ENCODE results near the gene KRTAP4-12.
"Not testable (repeated sequence)": the region's sequence is repeated elsewhere in the genome, so short reads cannot be mapped to it uniquely, and the experiment has no call there.

Gene KRTAP4-12

DNA sequence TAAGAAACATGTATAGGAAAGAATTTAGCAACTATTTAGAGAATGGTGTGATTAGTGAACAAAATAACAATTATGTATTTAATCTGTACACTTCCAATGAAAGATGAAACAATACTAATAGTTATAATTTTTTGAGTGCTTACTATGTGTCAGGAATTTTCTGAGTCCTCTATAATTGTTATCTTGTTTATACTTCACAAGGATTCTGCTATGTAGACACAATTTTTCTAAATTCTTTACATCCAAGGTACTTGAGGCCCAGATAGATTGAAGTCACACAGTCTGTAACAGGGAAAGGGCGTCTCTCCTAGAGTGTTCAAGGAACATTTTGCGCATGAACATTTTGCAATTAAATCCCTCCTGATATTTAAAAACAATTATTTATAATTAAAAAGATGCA, 1.1 kb upstream of the KRTAP4-12 start:
- no peak for DNase-seq (ENCODE audit: low spot score)

DNA sequence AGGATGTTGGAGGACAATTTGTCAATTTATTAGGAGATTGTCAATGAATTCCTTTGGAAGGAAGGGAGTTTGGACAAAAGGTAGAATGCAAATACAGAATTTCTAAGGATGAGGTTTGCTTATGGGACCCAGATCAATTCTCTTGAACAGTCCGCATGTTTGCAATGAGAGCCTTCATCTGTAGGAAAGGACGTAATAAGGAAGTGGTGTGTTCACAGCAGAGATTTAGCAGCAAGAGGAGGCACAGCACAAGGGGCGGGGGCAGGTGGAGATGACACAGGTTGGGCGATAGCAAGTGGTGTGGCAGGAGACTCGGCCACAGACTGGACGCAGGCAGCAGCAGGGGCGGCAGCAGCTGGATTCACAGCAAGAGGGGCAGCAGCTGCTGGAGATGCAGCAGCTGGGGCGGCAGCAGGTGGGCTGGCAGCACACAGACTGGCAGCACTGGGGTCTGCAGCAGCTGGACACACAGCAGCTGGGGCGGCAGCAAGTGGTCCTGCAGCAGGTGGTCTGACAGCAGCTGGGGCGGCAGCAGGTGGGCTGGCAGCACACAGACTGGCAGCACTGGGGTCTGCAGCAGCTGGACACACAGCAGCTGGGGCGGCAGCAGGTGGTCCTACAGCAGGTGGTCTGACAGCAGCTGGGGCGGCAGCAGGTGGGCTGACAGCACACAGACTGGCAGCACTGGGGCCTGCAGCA, 541 bp downstream of the KRTAP4-12 start:
- not testable (repeated sequence) for DNase-seq (ENCODE audit: low spot score)

DNA sequence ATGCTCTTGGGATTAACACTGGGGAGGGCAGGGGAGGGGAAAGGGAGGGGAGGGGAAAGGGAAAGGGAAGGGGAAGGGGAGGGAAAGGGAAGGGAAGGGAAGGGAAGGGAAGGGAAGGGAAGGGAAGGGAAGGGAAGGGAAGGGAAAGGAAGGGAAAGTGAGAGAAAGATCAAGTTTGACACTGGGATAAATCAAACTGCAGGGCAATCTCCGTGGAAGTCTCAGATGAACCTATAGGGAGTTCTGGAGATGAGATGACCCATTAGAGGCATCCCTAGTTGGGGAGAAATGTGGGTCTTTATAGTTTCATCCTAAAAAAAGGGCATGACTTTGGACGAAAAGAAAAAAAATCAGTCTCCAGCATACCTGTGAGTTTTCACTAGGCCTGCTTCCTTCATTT, 2.2 kb downstream of the KRTAP4-12 start:
- no peak for DNase-seq (ENCODE audit: low spot score)

DNA sequence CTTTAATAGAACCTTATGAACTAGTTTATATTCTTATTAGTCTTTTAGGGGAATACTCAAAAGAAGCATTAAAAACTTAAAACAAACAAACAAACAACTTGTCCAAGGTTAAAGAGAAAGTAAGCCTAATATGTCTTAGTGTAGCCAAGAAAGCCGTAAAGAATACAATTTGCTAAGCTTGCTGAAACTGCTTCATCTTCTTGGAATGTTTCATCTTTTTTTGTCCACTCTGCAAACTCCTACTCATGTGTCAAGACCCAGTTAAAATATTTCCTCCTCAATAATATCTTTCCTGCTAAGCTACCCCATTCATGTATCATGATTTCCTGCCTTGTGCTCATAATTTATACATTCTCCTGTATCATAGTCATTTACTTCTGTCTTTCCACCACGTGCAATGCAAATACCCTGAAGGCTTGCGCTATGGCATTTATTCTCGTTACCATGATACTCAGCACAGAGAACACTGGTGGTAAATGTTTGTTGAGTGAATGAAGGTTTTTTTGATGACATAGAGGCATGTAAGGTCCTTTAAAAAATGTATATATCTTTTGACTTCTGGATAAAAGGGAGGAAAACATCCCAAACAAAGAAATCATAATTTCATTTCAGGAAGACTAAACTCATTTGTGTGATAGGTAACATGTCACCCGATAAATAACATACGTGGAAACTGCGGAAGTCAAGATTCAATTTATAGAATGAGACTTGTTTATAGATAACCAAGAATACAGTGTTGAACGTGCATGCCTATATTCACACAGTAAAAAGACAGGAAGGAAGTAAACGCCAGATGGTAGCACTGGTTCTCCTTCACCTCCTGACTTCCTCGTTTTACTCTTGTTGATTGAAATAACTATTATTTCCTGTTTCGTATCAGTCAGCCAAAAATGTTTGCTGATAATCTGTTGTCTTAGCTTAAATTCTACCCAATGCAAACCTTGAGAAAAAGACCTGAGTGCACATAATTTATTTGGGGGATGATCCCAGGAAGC, 4.0 kb downstream of the KRTAP4-12 start:
- DNase-seq (ENCODE audit: low spot score) = not testable (repeated sequence)

DNA sequence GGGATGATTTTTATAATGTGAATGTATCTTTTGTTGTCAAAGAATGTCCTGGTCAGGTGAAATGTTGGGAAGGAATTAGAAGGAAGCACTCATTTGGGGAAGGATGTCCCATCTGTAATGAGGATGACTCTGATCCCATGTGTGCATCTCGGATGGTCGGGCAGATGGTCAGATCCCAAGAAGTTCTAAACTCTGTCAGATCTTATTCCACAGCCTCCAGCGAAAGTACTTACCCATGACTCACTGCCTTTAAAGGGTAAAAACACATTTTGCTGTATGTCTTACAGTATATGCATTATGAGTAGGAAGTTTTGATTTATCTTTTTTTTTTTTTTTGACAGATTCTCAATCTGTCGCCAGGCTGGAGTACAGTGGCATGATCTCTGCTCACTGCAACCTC, 5.3 kb downstream of the KRTAP4-12 start:
- no peak for DNase-seq (ENCODE audit: low spot score)

DNA sequence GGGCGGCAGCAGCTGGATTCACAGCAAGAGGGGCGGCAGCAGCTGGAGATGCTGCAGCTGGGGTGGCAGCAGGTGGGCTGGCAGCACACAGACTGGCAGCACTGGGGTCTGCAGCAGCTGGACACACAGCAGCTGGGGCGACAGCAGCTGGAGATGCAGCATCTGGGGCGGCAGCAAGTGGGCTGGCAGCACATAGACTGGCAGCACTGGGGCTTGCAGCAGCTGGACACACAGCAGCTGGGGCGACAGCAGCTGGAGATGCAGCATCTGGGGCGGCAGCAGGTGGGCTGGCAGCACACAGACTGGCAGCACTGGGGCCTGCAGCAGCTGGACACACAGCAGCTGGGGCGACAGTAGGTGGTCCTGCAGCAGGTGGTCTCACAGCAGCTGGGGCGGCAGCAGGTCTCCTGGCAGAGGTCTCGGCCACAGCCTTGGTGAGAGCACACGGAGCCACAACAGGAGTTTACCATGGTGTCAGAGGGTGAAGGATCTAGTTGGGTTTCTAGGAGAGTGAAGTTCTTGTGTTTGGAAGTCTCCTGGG, 6.1 kb downstream of the KRTAP4-12 start, which contains the start of gene KRTAP4-11:
Gene KRTAP4-11, minus strand, starts transcription at position 528 of the 541 bp plus-strand sequence. Its CDS starts 58 bp downstream, at position 470.
- not testable (repeated sequence) for DNase-seq (ENCODE audit: low spot score)

DNA sequence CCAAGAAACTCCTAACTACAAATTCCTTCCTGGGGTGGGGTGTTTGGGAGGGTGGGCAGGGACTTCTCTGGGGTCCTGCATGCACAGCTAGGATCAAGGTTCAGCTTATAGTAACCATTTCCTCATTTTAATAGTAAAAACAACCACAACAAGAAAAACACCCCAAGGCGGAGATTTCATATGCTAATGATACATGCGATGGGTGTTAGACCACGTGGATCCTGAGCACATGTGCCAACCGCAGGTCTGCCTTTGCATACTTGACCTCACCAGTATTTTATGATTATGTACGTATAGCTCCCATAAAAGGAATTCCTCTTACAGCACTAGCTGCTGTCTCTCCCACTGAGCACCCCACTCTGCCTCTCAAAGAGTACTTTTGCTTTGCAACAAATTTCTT, 7.7 kb downstream of the KRTAP4-12 start:
- no peak for DNase-seq (ENCODE audit: low spot score)

DNA sequence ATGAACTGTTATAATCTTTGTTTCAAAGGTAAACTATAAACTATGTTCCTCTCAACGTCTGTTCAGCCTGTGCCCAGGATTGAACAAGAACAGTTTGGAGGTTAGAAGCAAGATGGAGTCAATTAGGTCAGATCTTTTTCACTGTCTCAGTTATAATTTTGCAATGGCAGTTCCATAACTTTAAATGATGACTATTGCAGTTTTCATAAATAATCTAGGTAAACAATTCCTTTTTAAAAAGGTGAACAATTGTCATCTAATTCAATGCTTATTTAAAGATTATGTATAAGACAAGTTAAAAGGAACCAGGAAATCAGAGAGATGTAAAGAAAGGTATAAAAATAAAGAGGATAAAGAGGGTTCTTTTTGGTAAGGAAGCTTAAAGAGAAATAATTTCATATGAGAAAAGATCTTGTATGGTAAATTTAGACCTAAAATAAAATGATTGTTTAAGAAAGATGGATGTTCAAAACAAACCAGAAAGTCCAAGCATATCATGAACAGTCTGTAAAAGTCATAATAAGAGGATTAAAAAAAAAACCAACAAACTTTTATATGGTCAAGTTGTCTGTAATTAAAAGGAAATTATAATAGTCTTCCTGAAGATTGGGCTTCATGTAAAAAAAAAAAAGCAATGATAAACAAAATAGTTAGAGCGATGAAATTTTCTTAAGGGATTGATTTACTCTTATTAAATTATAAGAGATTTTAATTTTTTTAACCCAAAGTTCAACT, 12.7 kb downstream of the KRTAP4-12 start:
- DNase-seq (ENCODE audit: low spot score) = no peak

DNA sequence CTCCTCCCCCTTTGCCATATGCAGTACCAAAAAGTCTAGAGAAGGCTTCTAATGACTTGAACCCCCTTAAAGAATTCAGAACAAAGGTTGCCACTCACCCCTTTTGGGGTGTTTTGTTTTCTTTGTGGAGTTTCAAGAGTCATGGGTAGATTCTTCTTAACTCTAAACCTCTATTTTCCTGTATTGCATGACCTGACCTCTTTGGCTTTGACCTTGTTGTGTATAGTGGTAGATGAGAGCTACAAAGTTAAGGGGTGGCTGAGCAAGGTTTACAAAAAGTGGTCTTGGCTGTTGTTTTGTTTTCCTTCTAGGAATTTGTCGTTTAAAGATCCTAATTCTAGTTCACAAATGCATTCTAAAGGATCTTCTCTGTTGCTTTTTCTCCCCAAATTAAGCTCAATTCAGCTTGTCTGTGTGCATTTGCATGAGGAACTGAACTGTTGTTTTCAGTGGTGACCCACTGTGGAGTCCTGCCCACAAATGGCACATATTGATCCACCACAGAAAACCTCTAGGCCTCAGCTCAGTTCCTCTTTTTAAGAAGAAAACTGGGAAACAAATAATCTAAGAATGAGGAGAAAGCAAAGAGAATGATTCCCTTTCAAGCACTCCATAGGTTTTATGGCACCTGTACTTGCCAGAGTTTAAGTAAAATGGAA, 15.1 kb downstream of the KRTAP4-12 start:
- DNase-seq (ENCODE audit: low spot score) = not testable (repeated sequence)

DNA sequence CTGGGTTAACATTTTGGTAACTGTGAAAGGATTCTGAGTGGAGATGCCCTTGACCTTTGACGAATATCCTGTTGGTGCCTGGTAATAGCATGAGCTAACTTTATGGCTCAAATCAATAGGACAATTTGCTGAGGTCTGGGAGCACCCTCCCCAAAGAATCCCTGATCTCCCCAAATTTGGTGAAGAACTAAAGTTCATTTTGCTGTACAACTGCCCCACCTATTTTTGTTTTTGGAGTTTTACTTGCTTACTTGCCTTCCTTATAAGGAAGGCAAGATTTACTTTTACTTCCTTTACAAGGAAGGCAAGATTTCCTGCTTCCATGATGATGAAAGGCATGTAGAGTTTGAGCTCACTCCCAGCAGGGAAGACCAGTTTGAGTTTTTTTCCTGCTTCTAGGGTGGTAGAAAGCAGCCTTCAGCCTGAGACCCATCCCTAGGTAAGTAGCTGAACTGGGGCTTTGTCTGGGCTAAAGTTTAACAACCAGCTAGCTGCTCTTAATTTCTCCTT, 16.0 kb downstream of the KRTAP4-12 start:
- DNase-seq (ENCODE audit: low spot score) = no peak

DNA sequence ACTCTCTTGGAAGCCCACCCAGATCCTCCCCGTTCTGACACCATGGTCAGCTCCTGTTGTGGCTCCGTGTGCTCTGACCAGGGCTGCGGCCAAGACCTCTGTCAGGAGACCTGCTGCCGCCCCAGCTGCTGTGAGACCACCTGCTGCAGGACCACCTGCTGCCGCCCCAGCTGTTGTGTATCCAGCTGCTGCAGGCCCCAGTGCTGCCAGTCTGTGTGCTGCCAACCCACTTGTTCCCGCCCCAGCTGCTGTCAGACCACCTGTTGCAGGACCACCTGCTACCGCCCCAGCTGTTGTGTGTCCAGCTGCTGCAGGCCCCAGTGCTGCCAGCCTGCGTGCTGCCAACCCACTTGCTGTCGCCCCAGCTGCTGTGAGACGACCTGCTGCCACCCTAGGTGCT, 18.6 kb downstream of the KRTAP4-12 start, which contains the start of gene KRTAP4-9:
Gene KRTAP4-9, plus strand, starts transcription at position 43 of the 400 bp plus-strand sequence. Its CDS starts 0 bp downstream, at position 43.
- DNase-seq (ENCODE audit: low spot score) = not testable (repeated sequence)

DNA sequence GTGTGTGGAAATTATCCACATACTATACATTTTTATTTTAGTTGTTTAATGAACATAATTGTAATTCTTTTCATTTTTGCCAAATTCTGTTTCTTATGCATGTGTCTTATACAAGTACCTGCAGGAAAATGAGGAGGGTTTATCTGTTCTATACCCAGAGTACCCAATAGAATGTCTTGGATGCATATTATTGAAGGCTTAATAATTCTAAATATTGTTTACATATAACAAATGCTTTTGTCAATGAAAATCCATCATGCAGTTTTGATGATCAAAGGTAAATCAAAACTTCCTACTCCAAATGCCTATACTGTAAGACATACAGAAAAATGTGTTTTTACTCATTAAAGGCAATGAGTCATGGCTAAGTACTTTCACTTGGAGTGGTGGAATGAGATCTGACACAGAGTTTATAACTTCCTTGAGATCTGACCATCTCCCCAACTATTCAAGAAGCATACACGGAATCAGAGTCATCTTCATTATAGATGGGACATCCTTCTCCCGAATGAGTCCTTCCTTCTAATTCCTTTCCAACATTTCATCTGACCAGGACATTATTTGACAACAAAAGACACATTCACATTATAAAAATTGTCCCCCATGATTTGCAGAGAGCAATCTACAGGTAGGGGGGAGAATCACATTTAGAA, 19.5 kb downstream of the KRTAP4-12 start:
- peak; percentile 18 for DNase-seq (ENCODE audit: low spot score)

DNA sequence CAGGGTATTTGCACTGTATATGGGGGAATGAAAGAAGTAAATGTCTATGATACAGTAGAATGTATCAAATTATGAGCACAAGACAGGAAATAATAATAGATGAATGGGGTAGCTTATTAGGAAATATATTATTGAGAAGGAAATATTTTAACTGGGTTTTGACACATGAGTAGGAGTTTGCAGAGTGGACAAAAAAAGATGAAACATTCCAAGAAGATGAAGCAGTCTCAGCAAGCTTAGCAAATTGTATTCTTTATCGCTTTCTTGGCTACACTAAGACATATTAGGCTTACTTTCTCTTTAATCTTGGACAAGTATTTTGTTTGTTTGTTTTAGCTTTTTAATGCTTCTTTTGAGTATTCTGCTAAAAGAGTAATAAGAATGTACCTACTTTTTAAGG, 20.1 kb downstream of the KRTAP4-12 start:
- no peak for DNase-seq (ENCODE audit: low spot score)

DNA sequence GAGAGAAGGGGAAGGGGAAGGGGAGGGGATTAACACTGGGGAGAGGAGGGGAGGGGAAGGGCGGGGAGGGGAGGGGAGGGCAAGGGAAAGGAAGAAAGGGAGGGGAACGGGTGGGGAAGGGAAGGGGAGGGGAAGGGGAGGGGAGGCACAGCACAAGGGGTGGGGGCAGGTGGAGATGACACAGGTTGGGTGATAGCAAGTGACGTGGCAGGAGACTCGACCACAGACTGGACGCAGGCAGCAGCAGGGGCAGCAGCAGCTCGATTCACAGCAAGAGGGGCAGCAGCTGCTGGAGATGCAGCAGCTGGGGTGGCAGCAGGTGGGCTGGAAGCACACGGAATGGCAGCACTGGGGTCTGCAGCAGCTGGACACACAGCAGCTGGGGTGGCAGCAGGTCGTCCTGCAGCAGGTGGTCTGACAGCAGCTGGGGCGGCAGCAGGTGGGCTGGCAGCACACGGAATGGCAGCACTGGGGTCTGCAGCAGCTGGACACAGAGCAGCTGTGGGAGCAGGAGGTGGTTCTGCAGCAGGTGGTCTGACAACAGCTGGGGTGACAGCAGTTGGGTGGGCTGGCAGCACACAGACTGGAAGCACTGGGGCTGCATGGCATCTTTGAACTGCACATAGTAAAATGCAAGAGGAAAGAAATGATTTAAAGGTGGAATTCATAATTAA, 22.3 kb downstream of the KRTAP4-12 start, which contains the start of gene KRTAP4-16:
Gene KRTAP4-16, minus strand, starts transcription at position 624 of the 674 bp plus-strand sequence. Its CDS starts 0 bp downstream, at position 624.
- no peak for DNase-seq (ENCODE audit: low spot score)

DNA sequence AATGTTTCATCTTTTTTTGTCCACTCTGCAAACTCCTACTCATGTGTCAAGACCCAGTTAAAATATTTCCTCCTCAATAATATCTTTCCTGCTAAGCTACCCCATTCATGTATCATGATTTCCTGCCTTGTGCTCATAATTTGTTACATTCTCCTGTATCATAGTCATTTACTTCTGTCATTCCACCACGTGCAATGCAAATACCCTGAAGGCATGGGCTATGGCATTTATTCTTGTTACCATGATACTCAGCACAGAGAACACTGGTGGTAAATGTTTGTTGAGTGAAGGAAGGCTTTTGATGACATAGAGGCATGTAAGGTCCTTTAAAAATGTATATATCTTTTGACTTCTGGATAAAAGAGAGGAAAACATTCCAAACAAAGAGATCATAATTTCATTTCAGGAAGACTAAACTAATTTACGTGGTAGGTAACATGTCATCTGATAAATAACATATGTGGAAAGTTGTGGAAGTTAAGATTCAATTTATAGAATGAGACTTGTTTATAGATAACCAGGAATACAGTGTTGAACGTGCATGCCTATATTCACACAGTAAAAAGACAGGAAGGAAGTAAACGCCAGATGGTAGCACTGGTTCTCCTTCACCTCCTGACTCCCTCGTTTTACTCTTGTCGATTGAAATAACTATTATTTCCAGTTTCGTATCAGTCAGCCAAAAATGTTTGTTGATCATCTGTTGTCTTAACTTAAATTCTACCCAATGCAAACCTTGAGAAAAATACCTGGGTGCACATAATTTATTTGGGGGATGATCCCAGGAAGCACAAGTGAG, 24.1 kb downstream of the KRTAP4-12 start:
- not testable (repeated sequence) for DNase-seq (ENCODE audit: low spot score)

DNA sequence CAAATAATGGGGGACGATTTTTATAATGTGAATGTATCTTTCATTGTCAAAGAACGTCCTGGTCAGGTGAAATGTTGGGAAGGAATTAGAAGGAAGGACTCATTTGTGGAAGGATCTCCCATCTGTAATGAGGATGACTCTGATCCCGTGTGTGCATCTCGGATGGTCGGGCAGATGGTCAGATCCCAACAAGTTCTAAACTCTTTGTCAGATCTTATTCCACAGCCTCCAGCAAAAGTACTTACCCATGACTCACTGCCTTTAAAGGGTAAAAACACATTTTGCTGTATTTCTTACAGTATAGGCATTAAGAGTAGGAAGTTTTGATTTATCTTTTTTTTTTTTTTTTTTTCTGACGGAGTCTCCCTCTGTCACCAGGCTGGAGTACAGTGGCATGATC, 25.5 kb downstream of the KRTAP4-12 start:
- no peak for DNase-seq (ENCODE audit: low spot score)

DNA sequence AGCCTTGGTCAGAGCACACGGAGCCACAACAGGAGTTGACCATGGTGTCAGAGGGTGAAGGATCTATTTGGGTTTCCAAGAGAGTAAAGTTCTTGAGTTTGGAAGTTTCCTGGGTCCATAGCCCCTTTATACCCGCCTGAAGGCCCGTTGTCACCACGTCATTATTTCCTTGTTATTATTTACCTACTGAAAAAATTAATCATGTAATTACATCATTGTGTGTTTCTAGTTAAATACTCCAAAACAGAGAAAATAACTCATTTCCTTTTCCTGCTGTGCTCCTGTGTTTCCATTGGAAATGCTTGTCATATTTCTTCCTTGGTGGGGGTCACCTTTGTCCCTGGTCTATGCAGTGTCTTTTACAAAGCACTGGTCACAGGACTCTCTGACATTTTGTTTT, 25.9 kb downstream of the KRTAP4-12 start, which contains the start of gene KRTAP4-8:
Gene KRTAP4-8, minus strand, starts transcription at position 101 of the 400 bp plus-strand sequence. Its CDS starts 58 bp downstream, at position 43.
- DNase-seq (ENCODE audit: low spot score) = no peak

DNA sequence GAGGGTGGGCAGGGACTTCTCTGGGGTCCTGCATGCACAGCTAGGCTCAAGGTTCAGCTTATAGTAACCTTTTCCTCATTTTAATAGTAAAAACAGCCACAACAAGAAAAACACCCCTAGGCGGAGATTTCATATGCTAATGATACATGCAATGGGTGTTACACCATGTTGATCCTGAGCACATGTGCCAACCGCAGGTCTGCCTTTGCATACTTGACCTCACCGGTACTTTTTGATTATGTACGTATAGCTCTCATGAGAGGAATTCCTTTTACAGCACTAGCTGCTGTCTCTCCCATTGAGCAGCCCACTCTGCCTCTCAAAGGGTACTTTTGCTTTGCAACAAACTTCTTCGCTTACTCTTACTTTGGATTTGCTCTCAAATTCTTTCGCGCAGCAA, 27.9 kb downstream of the KRTAP4-12 start:
- peak; percentile 14 for DNase-seq (ENCODE audit: low spot score)
